Activated CD8-positive, alpha-beta memory T cell treated with anti-CD3 and anti-CD28 coated beads, Interleukin-2, amount 10 ng/mL, durations not matched to agents 7 days and 5 days (primary cell): Measurements from ENCODE around the gene NTF4. TPM values are rescaled to one million over a fixed set of nuclear protein-coding genes. Genes with fewer than 3 reads are reported as not detected.

Experiments
- ATAC-seq: fragments of 150-1000 bp; cut with Tn5 transposase; one replicate; pipeline ENCODE4 v1.10.0; 2021; ENCODE audit warnings: moderate library complexity
- CTCF ChIA-PET: fragments of 350-600 bp; sonication (Branson Sonifier 250); formaldehyde crosslinking; loops from one replicate; lab custom pipeline; 2021; ENCODE audit warnings: antibody characterized with exemption; lab: Charles Lee
- DNase-seq: peaks from one replicate; pipeline ENCODE4 v3.0.0-alpha.2; 2020
- H3K27ac Mint-ChIP-seq: one replicate; pipeline ENCODE4 v1.8.0; 2021; ENCODE audit warnings: mild to moderate bottlenecking, mixed read lengths
- H3K27me3 Mint-ChIP-seq: one replicate; pipeline ENCODE4 v1.8.0; 2021; ENCODE audit warnings: mixed read lengths
- H3K36me3 Mint-ChIP-seq: one replicate; pipeline ENCODE4 v1.8.0; 2021; ENCODE audit warnings: mild to moderate bottlenecking, mixed read lengths
- H3K4me1 Mint-ChIP-seq: one replicate; pipeline ENCODE4 v1.8.0; 2021; ENCODE audit warnings: mixed read lengths
- H3K4me3 Mint-ChIP-seq: one replicate; pipeline ENCODE4 v1.8.0; 2021; ENCODE audit warnings: mild to moderate bottlenecking, moderate library complexity, mixed read lengths
- H3K9me3 Mint-ChIP-seq: one replicate; pipeline ENCODE4 v1.8.0; 2022; ENCODE audit warnings: low read depth, mixed read lengths
- total RNA-seq, 2 experiments: library from RNA; stranded (reverse); gene quantifications; one replicate each; pipeline ENCODE4 v1.2.3, GENCODE V29; 2021

The NTF4 gene
- total RNA-seq, 2 experiments from 2014 or later, result not detected

- Mint-ChIP-seq H3K27me3 (no peaks in the 10 kb centered on the region), H3K4me3 (no peak overlapping the region), H3K27ac (no peak overlapping the region), H3K4me1 (peaks cover 10% of the 10 kb centered on the region), H3K9me3 (no peaks in the 10 kb centered on the region), H3K36me3 (peaks cover 47% of the 10 kb centered on the region)
- CTCF ChIA-PET, result interaction anchor here (2.0 kb wide), 1 partner anchor 12 kb away, joined by 8 read pairs; the partner anchor contains the start of gene LIN7B
- no peak for ATAC-seq
- no peak for DNase-seq
Measured at GRCh38 chr19:49102303-49102702, 37.7 kb upstream of the NTF4 start.

- DNase-seq (no peak), ATAC-seq (no peak)
- peaks cover 46% of the 10 kb centered on the region for H3K36me3 Mint-ChIP-seq
- CTCF ChIA-PET, result interaction anchor here (2.0 kb wide), 1 partner anchor 13 kb away, joined by 8 read pairs; the partner anchor contains the start of gene LIN7B
- no peak overlapping the region for H3K4me3 Mint-ChIP-seq
- H3K27me3 Mint-ChIP-seq, result no peaks in the 10 kb centered on the region
- no peaks in the 10 kb centered on the region for H3K9me3 Mint-ChIP-seq
- no peak overlapping the region for H3K27ac Mint-ChIP-seq
- H3K4me1 Mint-ChIP-seq, result peaks cover 19% of the 10 kb centered on the region
Measured at GRCh38 chr19:49101160-49101559, 36.5 kb upstream of the NTF4 start.

- Mint-ChIP-seq H3K4me1 (peaks cover 24% of the 10 kb centered on the region), H3K4me3 (no peak overlapping the region), H3K27me3 (no peaks in the 10 kb centered on the region)
Measured at GRCh38 chr19:49098795-49099194, 34.2 kb upstream of the NTF4 start.

GRCh38 chr19:49097453-49098288 is 33.1 kb upstream of the NTF4 start:
- Mint-ChIP-seq H3K36me3 (peaks cover 50% of the 10 kb centered on the region), H3K27me3 (no peaks in the 10 kb centered on the region), H3K4me3 (no peak overlapping the region), H3K4me1 (peaks cover 24% of the 10 kb centered on the region), H3K27ac (peak overlapping the region; percentile 80), H3K9me3 (no peaks in the 10 kb centered on the region)
- DNase-seq (peak; percentile 84), ATAC-seq (peak; percentile 87)
- CTCF ChIA-PET, result interaction anchor here (0.5 to 4.1 kb wide), 50 partner anchors 9 to 359 kb away, joined by 3 to 63 read pairs (median 5); partner anchors contain the start of genes ALDH16A1, BAX, CD37 and GYS1

More at GRCh38 chr19:49098795-49099194, 34.2 kb upstream of the NTF4 start:
- DNase-seq, result no peak
- CTCF ChIA-PET, result interaction anchor here (1.2 to 4.1 kb wide), 14 partner anchors 8 to 256 kb away, joined by 3 to 63 read pairs (median 16); partner anchors contain the start of genes BAX, GYS1, LIN7B and RUVBL2
- Mint-ChIP-seq H3K9me3 (no peaks in the 10 kb centered on the region), H3K27ac (peak overlapping the region; percentile 80), H3K36me3 (peaks cover 47% of the 10 kb centered on the region)
- ATAC-seq, result no peak

GRCh38 chr19:49094505-49095482 is 30.2 kb upstream of the NTF4 start:
- ATAC-seq, result no peak
- Mint-ChIP-seq H3K27ac (no peak overlapping the region), H3K4me1 (peaks cover 43% of the 10 kb centered on the region), H3K9me3 (no peaks in the 10 kb centered on the region), H3K4me3 (no peak overlapping the region), H3K27me3 (no peaks in the 10 kb centered on the region), H3K36me3 (peaks cover 53% of the 10 kb centered on the region)
- no peak for DNase-seq
- CTCF ChIA-PET, result interaction anchor here (1.1 to 2.8 kb wide), 5 partner anchors 11 to 104 kb away, joined by 3 to 13 read pairs (median 7); partner anchors contain the start of gene LIN7B

- Mint-ChIP-seq H3K4me1 (peaks cover 45% of the 10 kb centered on the region), H3K27ac (no peak overlapping the region), H3K27me3 (no peaks in the 10 kb centered on the region), H3K4me3 (no peak overlapping the region), H3K9me3 (no peaks in the 10 kb centered on the region), H3K36me3 (peaks cover 47% of the 10 kb centered on the region)
- ATAC-seq, result no peak
- CTCF ChIA-PET, result interaction anchor here (1.1 to 2.7 kb wide), 2 partner anchors 22 to 54 kb away, joined by 3 to 7 read pairs; partner anchors contain the start of gene LIN7B
- DNase-seq, result no peak
Measured at GRCh38 chr19:49092686-49093085, 28.1 kb upstream of the NTF4 start.

GRCh38 chr19:49091391-49092038 is 26.9 kb upstream of the NTF4 start:
- Mint-ChIP-seq H3K9me3 (no peaks in the 10 kb centered on the region), H3K4me1 (peaks cover 41% of the 10 kb centered on the region), H3K4me3 (no peak overlapping the region), H3K27ac (peak overlapping the region; percentile 1), H3K27me3 (no peaks in the 10 kb centered on the region), H3K36me3 (peaks cover 49% of the 10 kb centered on the region)
- no peak for ATAC-seq
- DNase-seq, result no peak
- CTCF ChIA-PET, result interaction anchor here (0.7 kb wide), 1 partner anchor 14 kb away, joined by 3 read pairs; no protein-coding TSS in a partner anchor

- Mint-ChIP-seq H3K4me3 (peak overlapping the region; percentile 94), H3K36me3 (peaks cover 35% of the 10 kb centered on the region), H3K27ac (peak overlapping the region; percentile 90), H3K27me3 (no peaks in the 10 kb centered on the region), H3K4me1 (peaks cover 38% of the 10 kb centered on the region), H3K9me3 (no peaks in the 10 kb centered on the region)
- DNase-seq, result no peak
- ATAC-seq, result no peak
- CTCF ChIA-PET, result interaction anchor here (2.4 to 3.9 kb wide), 2 partner anchors 11 to 20 kb away, joined by 6 to 34 read pairs; no protein-coding TSS in a partner anchor
Measured at GRCh38 chr19:49086296-49086695, 21.7 kb upstream of the NTF4 start.

- H3K27ac Mint-ChIP-seq, result peak overlapping the region; percentile 90
- H3K9me3 Mint-ChIP-seq, result no peaks in the 10 kb centered on the region
- H3K4me3 Mint-ChIP-seq, result peak overlapping the region; percentile 94
- no peaks in the 10 kb centered on the region for H3K27me3 Mint-ChIP-seq
- CTCF ChIA-PET, result interaction anchor here (2.4 to 3.9 kb wide), 2 partner anchors 12 to 20 kb away, joined by 6 to 34 read pairs; no protein-coding TSS in a partner anchor
- no peak for ATAC-seq
- peaks cover 32% of the 10 kb centered on the region for H3K36me3 Mint-ChIP-seq
- H3K4me1 Mint-ChIP-seq, result peaks cover 36% of the 10 kb centered on the region
- no peak for DNase-seq
Measured at GRCh38 chr19:49085868-49086232, 21.2 kb upstream of the NTF4 start.

- CTCF ChIA-PET, result interaction anchor here (2.4 to 3.9 kb wide), 2 partner anchors 12 to 21 kb away, joined by 6 to 34 read pairs; no protein-coding TSS in a partner anchor
- no peaks in the 10 kb centered on the region for H3K9me3 Mint-ChIP-seq
- DNase-seq (peak; percentile 99), ATAC-seq (peak; percentile 95)
- H3K4me1 Mint-ChIP-seq, result peaks cover 30% of the 10 kb centered on the region
- H3K36me3 Mint-ChIP-seq, result peaks cover 26% of the 10 kb centered on the region
- H3K27me3 Mint-ChIP-seq, result no peaks in the 10 kb centered on the region
- peak within 1 kb of the TSS; percentile 94 for H3K4me3 Mint-ChIP-seq
- peak within 1 kb of the TSS; percentile 90 for H3K27ac Mint-ChIP-seq
Measured at GRCh38 chr19:49085020-49085867, 20.6 kb upstream of the NTF4 start, which contains the start of gene SNRNP70. Gene SNRNP70 (plus strand): TSS chr19:49085451. CDS start chr19:49086415, 964 bp downstream.

- H3K4me1 Mint-ChIP-seq, result peaks cover 26% of the 10 kb centered on the region
- no peaks in the 10 kb centered on the region for H3K27me3 Mint-ChIP-seq
- CTCF ChIA-PET, result interaction anchor here (0.7 to 1.4 kb wide), 2 partner anchors 13 to 633 kb away, joined by 3 to 5 read pairs; no protein-coding TSS in a partner anchor
- peak overlapping the region; percentile 90 for H3K27ac Mint-ChIP-seq
- H3K36me3 Mint-ChIP-seq, result peaks cover 24% of the 10 kb centered on the region
- ATAC-seq (no peak), DNase-seq (no peak)
- no peaks in the 10 kb centered on the region for H3K9me3 Mint-ChIP-seq
- H3K4me3 Mint-ChIP-seq, result peak overlapping the region; percentile 94
Measured at GRCh38 chr19:49084206-49085019, 19.8 kb upstream of the NTF4 start.
